ENCODE measurements around the gene ACBD6.

Gene ACBD6

GRCh38 chr1:180301135-180301742 lies 201.1 kb downstream of the ACBD6 start:
- TF ChIP-seq CTCF (IDR thresholded peaks at IDR 0.05; ENCODE audit: borderline replicate concordance, insufficient read depth, low read depth, low read length) = no peak
- no peak overlapping the region for H3K4me3 ChIP-seq (ENCODE audit: low read depth, low read length)

- no peak overlapping the region for H3K4me3 ChIP-seq (ENCODE audit: low read depth, low read length)
- no peak for TF ChIP-seq CTCF (IDR thresholded peaks at IDR 0.05; ENCODE audit: borderline replicate concordance, insufficient read depth, low read depth, low read length)
Observed at GRCh38 chr1:180299479-180300221, 202.7 kb downstream of the ACBD6 start.

- no peak overlapping the region for H3K4me3 ChIP-seq (ENCODE audit: low read depth, low read length)
- TF ChIP-seq CTCF (IDR thresholded peaks at IDR 0.05; ENCODE audit: borderline replicate concordance, insufficient read depth, low read depth, low read length) = no peak
Observed at GRCh38 chr1:180295999-180296398, 206.4 kb downstream of the ACBD6 start.

GRCh38 chr1:180294711-180295110 lies 207.7 kb downstream of the ACBD6 start:
- no peak overlapping the region for H3K4me3 ChIP-seq (ENCODE audit: low read depth, low read length)
- TF ChIP-seq CTCF (IDR thresholded peaks at IDR 0.05; ENCODE audit: borderline replicate concordance, insufficient read depth, low read depth, low read length) = no peak

- TF ChIP-seq CTCF (IDR thresholded peaks at IDR 0.05; ENCODE audit: borderline replicate concordance, insufficient read depth, low read depth, low read length) = no peak
Observed at GRCh38 chr1:180291004-180291403, 211.4 kb downstream of the ACBD6 start.

GRCh38 chr1:180290265-180291001 lies 211.9 kb downstream of the ACBD6 start:
- no peak for TF ChIP-seq CTCF (IDR thresholded peaks at IDR 0.05; ENCODE audit: borderline replicate concordance, insufficient read depth, low read depth, low read length)
- no peak overlapping the region for H3K4me3 ChIP-seq (ENCODE audit: low read depth, low read length)

More at GRCh38 chr1:180291004-180291403, 211.4 kb downstream of the ACBD6 start:
- H3K4me3 ChIP-seq (ENCODE audit: low read depth, low read length) = no peak overlapping the region
